Right atrium auricular region (tissue), 2 donors: ENCODE results near the gene MGAT5. TPM values are rescaled to one million over a fixed set of nuclear protein-coding genes. Genes with fewer than 3 reads are reported as not detected.

Experiments
- DNase-seq: peaks from one replicate; pipeline ENCODE4 v3.0.0-alpha.2; 2019; ENCODE audit warnings: low spot score
- H3K27ac ChIP-seq, 2 donors: fragments of 200-600 bp; sonication (generic); 1 replicate in 1 of 2; 2 replicates in 1 of 2; pipeline ENCODE4 v1.5.1; 2016 to 2019
- H3K27me3 ChIP-seq, 2 donors: fragments of 200-600 bp; sonication (generic); one replicate each; pipeline versions ENCODE4 v1.5.1 to v1.6.0; 2017 to 2019
- H3K36me3 ChIP-seq: fragments of 200-600 bp; sonication (generic); one replicate; pipeline ENCODE4 v1.5.1; 2016
- H3K4me1 ChIP-seq, 2 donors: fragments of 200-600 bp; sonication (generic); one replicate each; pipeline versions ENCODE4 v1.5.1 to v1.6.0; 2017 to 2019
- H3K4me3 ChIP-seq, 2 donors: fragments of 200-600 bp; sonication (generic); 1 replicate in 1 of 2; 2 replicates in 1 of 2; pipeline ENCODE4 v1.5.1; 2017 to 2019; ENCODE audit warnings: mild to moderate bottlenecking in 1 of 2, moderate library complexity in 1 of 2
- H3K9me3 ChIP-seq, 2 donors: fragments of 200-600 bp; sonication (generic); one replicate each; pipeline ENCODE4 v1.5.1; 2019
- CTCF ChIP-seq, 2 donors: fragments of 200-600 bp; sonication (generic); IDR thresholded peaks; one replicate each; pipeline ENCODE4 v1.5.1; 2019; ENCODE audit warnings: antibody characterized with exemption in 2 of 2
- total RNA-seq, 2 donors: library from RNA; depleted of rRNA; stranded (reverse); fragments of >200 nt; gene quantifications; one replicate each; pipeline ENCODE4 v1.1.0, GENCODE V29; 2016

Gene MGAT5
- total RNA-seq, 2 donors from 2014 or later, result 56.9 to 91.0 TPM

GRCh38 chr2:134334542-134335353 lies 80.9 kb downstream of the MGAT5 start:
- H3K27me3 ChIP-seq, result no peaks in the 10 kb centered on the region
- no peak for DNase-seq
- H3K9me3 ChIP-seq, result no peaks in the 10 kb centered on the region
- H3K27ac ChIP-seq, result no peak overlapping the region
- TF ChIP-seq CTCF (IDR thresholded peaks at IDR 0.05), result no peak
- no peak overlapping the region for H3K4me3 ChIP-seq
- H3K36me3 ChIP-seq, result no peaks in the 10 kb centered on the region
- peaks cover 0 to 19% of the 10 kb centered on the region in 2 donors for H3K4me1 ChIP-seq

GRCh38 chr2:134335601-134336000 lies 81.7 kb downstream of the MGAT5 start:
- Histone ChIP-seq H3K27me3 (no peaks in the 10 kb centered on the region), H3K9me3 (no peaks in the 10 kb centered on the region), H3K27ac (no peak overlapping the region), H3K4me1 (peaks cover 0 to 19% of the 10 kb centered on the region in 2 donors), H3K36me3 (no peaks in the 10 kb centered on the region), H3K4me3 (no peak overlapping the region)
- no peak for DNase-seq
- TF ChIP-seq CTCF (IDR thresholded peaks at IDR 0.05), result no peak

- no peak for TF ChIP-seq CTCF (IDR thresholded peaks at IDR 0.05)
- no peak for DNase-seq
- no peak overlapping the region for H3K4me3 ChIP-seq
- no peaks in the 10 kb centered on the region for H3K9me3 ChIP-seq
- H3K27me3 ChIP-seq, result no peaks in the 10 kb centered on the region
- H3K4me1 ChIP-seq, result peaks cover 0 to 19% of the 10 kb centered on the region in 2 donors
- no peak overlapping the region for H3K27ac ChIP-seq
- H3K36me3 ChIP-seq, result no peaks in the 10 kb centered on the region
Observed at GRCh38 chr2:134336352-134336751, 82.5 kb downstream of the MGAT5 start.

- Histone ChIP-seq H3K36me3 (no peaks in the 10 kb centered on the region), H3K9me3 (no peaks in the 10 kb centered on the region), H3K27me3 (no peaks in the 10 kb centered on the region), H3K4me3 (no peak overlapping the region), H3K27ac (peak overlapping the region in 1 of 2 donors; percentile 29), H3K4me1 (peaks cover 0 to 19% of the 10 kb centered on the region in 2 donors)
- no peak for TF ChIP-seq CTCF (IDR thresholded peaks at IDR 0.05)
- no peak for DNase-seq
Observed at GRCh38 chr2:134336921-134337320, 83.0 kb downstream of the MGAT5 start.

GRCh38 chr2:134337631-134338030 lies 83.8 kb downstream of the MGAT5 start:
- Histone ChIP-seq H3K36me3 (no peaks in the 10 kb centered on the region), H3K27ac (peak overlapping the region; percentile 27 to 29), H3K9me3 (no peaks in the 10 kb centered on the region), H3K4me1 (peaks cover 0 to 19% of the 10 kb centered on the region in 2 donors), H3K27me3 (no peaks in the 10 kb centered on the region), H3K4me3 (no peak overlapping the region)
- no peak for TF ChIP-seq CTCF (IDR thresholded peaks at IDR 0.05)
- no peak for DNase-seq
